ENCODE measurements around the gene NRIP1. TPM values are rescaled to one million over a fixed set of nuclear protein-coding genes. Genes with fewer than 3 reads are reported as not detected.
"Not testable (repeated sequence)": the region's sequence is repeated elsewhere in the genome, so short reads cannot be mapped to it uniquely, and the experiment has no call there.

The NRIP1 gene
- polyA plus RNA-seq, 1 donor (not counting 4 experiments of a cell fraction or from before 2014, with no cell fraction given): 25.5 TPM

GRCh38 chr21:14943616-14944015, 121.2 kb downstream of the NRIP1 start:
- H4K20me1 ChIP-seq (ENCODE audit: control insufficient read depth, extremely low read depth, insufficient read depth, low read length): no peaks in the 10 kb centered on the region
- no peaks in the 10 kb centered on the region for H3K9me3 ChIP-seq (ENCODE audit: control insufficient read depth, low read depth, low read length)
- H3K4me2 ChIP-seq (ENCODE audit: control insufficient read depth, extremely low read depth, insufficient read depth, low read depth, low read length): no peak overlapping the region
- no peak overlapping the region for H3K4me3 ChIP-seq (ENCODE audit: control insufficient read depth in 2 of 3, extremely low read depth in 1 of 3, insufficient read depth in 2 of 3, low read depth in 1 of 3, low read length in 3 of 3)
- DNase-seq (ENCODE audit: low read depth, low spot score) (no peak), FAIRE-seq (no peak)
- no peak for TF ChIP-seq EZH2 (IDR thresholded peaks at IDR 0.05; ENCODE audit: low read length)
- TF ChIP-seq, protein P1, sequence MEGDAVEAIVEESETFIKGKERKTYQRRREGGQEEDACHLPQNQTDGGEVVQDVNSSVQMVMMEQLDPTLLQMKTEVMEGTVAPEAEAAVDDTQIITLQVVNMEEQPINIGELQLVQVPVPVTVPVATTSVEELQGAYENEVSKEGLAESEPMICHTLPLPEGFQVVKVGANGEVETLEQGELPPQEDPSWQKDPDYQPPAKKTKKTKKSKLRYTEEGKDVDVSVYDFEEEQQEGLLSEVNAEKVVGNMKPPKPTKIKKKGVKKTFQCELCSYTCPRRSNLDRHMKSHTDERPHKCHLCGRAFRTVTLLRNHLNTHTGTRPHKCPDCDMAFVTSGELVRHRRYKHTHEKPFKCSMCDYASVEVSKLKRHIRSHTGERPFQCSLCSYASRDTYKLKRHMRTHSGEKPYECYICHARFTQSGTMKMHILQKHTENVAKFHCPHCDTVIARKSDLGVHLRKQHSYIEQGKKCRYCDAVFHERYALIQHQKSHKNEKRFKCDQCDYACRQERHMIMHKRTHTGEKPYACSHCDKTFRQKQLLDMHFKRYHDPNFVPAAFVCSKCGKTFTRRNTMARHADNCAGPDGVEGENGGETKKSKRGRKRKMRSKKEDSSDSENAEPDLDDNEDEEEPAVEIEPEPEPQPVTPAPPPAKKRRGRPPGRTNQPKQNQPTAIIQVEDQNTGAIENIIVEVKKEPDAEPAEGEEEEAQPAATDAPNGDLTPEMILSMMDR (optimal IDR thresholded peaks at IDR 0.05 in 1 of 3, IDR thresholded peaks at IDR 0.05 in 1 of 3, conservative IDR thresholded peaks at IDR 0.05 in 1 of 3; ENCODE audit: extremely low read depth in 1 of 3, insufficient read depth in 2 of 3, low read length in 3 of 3): no peak
- H3K36me3 ChIP-seq (ENCODE audit: control insufficient read depth in 2 of 2, extremely low read depth in 1 of 2, insufficient read depth in 2 of 2, low read length in 2 of 2): no peaks in the 10 kb centered on the region
- H3K4me1 ChIP-seq (ENCODE audit: control insufficient read depth, extremely low read depth, insufficient read depth, low read length): no peaks in the 10 kb centered on the region
- no peak overlapping the region for H2AFZ ChIP-seq (ENCODE audit: control insufficient read depth, low read length)
- H3K27ac ChIP-seq (ENCODE audit: control insufficient read depth, insufficient read depth, low read length): no peak overlapping the region
- no peak overlapping the region for H3K9ac ChIP-seq (ENCODE audit: control insufficient read depth, extremely low read depth, insufficient read depth, low read length)
- H3K27me3 ChIP-seq (ENCODE audit: control insufficient read depth, extremely low read depth, insufficient read depth, low read length): no peaks in the 10 kb centered on the region
- dilution Hi-C loops (cut with MboI; ENCODE audit: extremely low pct_ligation_motif_present, low sequenced_read_pairs): no loop called here
- H3K9me1 ChIP-seq (ENCODE audit: control insufficient read depth, extremely low read depth, insufficient read depth, low read length): no peaks in the 10 kb centered on the region
- no peaks in the 10 kb centered on the region for H3K79me2 ChIP-seq (ENCODE audit: control insufficient read depth, insufficient read depth, low read length)

DNA sequence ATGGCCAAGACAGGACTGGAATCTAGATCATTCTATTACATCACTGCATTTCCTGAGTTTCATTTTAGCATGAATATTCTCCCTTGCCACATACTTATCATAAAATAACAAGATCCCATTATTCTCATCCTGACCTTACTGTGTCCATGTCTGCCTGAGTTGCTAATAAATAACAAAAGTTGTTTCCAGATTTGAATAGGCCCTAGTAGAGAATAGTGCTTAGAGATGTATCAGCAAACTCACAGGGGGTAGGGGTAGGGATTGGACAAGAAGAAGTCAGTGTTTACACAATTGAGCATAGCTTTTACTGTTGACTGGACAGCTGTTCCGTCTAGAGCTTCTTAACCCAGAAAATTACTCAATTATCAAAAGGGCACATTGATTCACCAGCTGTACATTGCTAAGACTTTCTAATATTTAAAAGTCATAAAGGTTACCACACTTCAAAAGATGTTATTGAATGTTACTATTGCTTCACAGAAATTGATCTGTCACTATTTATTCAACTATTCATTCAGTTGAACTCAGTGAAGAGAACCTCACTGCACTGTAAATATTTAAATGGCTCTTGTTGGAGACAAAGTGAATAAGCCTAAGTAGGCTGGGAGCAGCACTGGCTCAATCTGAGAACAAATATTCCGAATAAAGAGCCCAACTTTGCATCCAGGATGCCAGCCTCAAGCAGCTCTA, 121.9 kb downstream of the NRIP1 start:
- Histone ChIP-seq H3K27ac (ENCODE audit: control insufficient read depth, insufficient read depth, low read length) (no peak overlapping the region), H3K36me3 (ENCODE audit: control insufficient read depth in 2 of 2, extremely low read depth in 1 of 2, insufficient read depth in 2 of 2, low read length in 2 of 2) (no peaks in the 10 kb centered on the region), H3K9ac (ENCODE audit: control insufficient read depth, extremely low read depth, insufficient read depth, low read length) (no peak overlapping the region), H4K20me1 (ENCODE audit: control insufficient read depth, extremely low read depth, insufficient read depth, low read length) (no peaks in the 10 kb centered on the region), H3K27me3 (ENCODE audit: control insufficient read depth, extremely low read depth, insufficient read depth, low read length) (no peaks in the 10 kb centered on the region), H3K4me3 (ENCODE audit: control insufficient read depth in 2 of 3, extremely low read depth in 1 of 3, insufficient read depth in 2 of 3, low read depth in 1 of 3, low read length in 3 of 3) (no peak overlapping the region), H3K9me3 (ENCODE audit: control insufficient read depth, low read depth, low read length) (no peaks in the 10 kb centered on the region), H3K4me2 (ENCODE audit: control insufficient read depth, extremely low read depth, insufficient read depth, low read depth, low read length) (no peak overlapping the region), H3K4me1 (ENCODE audit: control insufficient read depth, extremely low read depth, insufficient read depth, low read length) (no peaks in the 10 kb centered on the region), H3K9me1 (ENCODE audit: control insufficient read depth, extremely low read depth, insufficient read depth, low read length) (no peaks in the 10 kb centered on the region), H2AFZ (ENCODE audit: control insufficient read depth, low read length) (no peak overlapping the region), H3K79me2 (ENCODE audit: control insufficient read depth, insufficient read depth, low read length) (no peaks in the 10 kb centered on the region)
- DNase-seq (ENCODE audit: low read depth, low spot score) (no peak), FAIRE-seq (no peak)
- no peak for TF ChIP-seq EZH2 (IDR thresholded peaks at IDR 0.05; ENCODE audit: low read length)
- TF ChIP-seq, protein P1 (optimal IDR thresholded peaks at IDR 0.05 in 1 of 3, IDR thresholded peaks at IDR 0.05 in 1 of 3, conservative IDR thresholded peaks at IDR 0.05 in 1 of 3; ENCODE audit: extremely low read depth in 1 of 3, insufficient read depth in 2 of 3, low read length in 3 of 3): no peak
- dilution Hi-C loops (cut with MboI; ENCODE audit: extremely low pct_ligation_motif_present, low sequenced_read_pairs): no loop called here

- H3K4me2 ChIP-seq (ENCODE audit: control insufficient read depth, extremely low read depth, insufficient read depth, low read depth, low read length); H3K27me3 ChIP-seq (ENCODE audit: control insufficient read depth, extremely low read depth, insufficient read depth, low read length); H2AFZ ChIP-seq (ENCODE audit: control insufficient read depth, low read length); H3K79me2 ChIP-seq (ENCODE audit: control insufficient read depth, insufficient read depth, low read length); dilution Hi-C loops (cut with MboI; ENCODE audit: extremely low pct_ligation_motif_present, low sequenced_read_pairs); FAIRE-seq; H4K20me1 ChIP-seq (ENCODE audit: control insufficient read depth, extremely low read depth, insufficient read depth, low read length); H3K4me1 ChIP-seq (ENCODE audit: control insufficient read depth, extremely low read depth, insufficient read depth, low read length); DNase-seq (ENCODE audit: low read depth, low spot score); H3K9me1 ChIP-seq (ENCODE audit: control insufficient read depth, extremely low read depth, insufficient read depth, low read length); H3K36me3 ChIP-seq (ENCODE audit: control insufficient read depth in 2 of 2, extremely low read depth in 1 of 2, insufficient read depth in 2 of 2, low read length in 2 of 2); H3K9me3 ChIP-seq (ENCODE audit: control insufficient read depth, low read depth, low read length); H3K4me3 ChIP-seq (ENCODE audit: control insufficient read depth in 2 of 3, extremely low read depth in 1 of 3, insufficient read depth in 2 of 3, low read depth in 1 of 3, low read length in 3 of 3); H3K27ac ChIP-seq (ENCODE audit: control insufficient read depth, insufficient read depth, low read length); H3K9ac ChIP-seq (ENCODE audit: control insufficient read depth, extremely low read depth, insufficient read depth, low read length): not testable (repeated sequence)
Measured at GRCh38 chr21:14927324-14927723, 137.5 kb downstream of the NRIP1 start.
